Stimulated activated CD8-positive, alpha-beta memory T cell treated with anti-CD3 and anti-CD28 coated beads, Interleukin-7, amount 100 ng/mL, for 1 hour (primary cell): ENCODE measurements around the gene PRSS22.

Source experiments
- DNase-seq, 2 donors: peaks; one replicate each; pipeline ENCODE4 v3.0.0-alpha.2; 2020; ENCODE audit warnings: low read depth in 2 of 2

PRSS22 gene

DNA sequence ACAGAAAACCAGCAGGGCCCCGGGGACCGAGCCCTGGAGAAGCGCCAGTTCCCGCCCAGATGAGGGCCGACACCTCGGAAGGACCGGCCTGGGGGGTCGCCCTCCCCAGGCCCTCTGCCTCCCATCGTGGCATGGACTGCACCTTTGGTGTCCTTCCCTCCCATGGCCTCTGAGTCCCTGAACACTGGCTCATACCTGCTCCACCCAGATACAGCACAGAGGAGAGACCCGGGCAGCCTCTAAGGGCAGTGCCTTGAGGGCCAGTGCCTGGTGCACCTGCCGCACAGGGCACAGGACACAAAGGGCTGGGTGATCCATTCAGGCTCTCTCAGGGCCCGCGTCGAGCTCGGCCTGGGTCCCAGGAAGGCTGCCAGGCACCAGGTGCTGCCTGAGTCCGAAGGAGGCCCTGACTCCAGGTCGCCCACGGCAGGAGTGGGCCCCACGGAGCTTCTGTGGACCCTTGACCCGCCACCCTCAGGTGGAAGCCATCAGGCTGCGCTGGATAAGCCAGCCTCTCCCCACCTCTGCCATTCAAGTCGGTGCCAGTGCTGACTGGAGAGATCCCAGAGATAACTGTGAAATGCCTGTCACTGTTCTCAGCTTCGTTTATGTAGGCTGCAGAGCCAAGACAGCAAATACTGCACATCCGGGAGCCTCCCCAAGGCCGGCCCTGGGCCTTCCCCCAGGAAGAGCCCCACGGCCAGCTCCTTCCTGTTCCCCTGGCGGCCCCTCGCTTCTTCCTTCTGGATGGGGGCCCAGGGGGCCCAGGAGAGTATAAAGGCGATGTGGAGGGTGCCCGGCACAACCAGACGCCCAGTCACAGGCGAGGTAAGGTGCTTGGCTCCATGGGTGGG, 28.2 kb downstream of the PRSS22 start, which contains the start of gene ZG16B:
Gene ZG16B (plus strand): TSS at position 803 of the 854 bp plus-strand sequence. CDS start 139 bp downstream, outside the sequence.
- no peak for DNase-seq

DNA sequence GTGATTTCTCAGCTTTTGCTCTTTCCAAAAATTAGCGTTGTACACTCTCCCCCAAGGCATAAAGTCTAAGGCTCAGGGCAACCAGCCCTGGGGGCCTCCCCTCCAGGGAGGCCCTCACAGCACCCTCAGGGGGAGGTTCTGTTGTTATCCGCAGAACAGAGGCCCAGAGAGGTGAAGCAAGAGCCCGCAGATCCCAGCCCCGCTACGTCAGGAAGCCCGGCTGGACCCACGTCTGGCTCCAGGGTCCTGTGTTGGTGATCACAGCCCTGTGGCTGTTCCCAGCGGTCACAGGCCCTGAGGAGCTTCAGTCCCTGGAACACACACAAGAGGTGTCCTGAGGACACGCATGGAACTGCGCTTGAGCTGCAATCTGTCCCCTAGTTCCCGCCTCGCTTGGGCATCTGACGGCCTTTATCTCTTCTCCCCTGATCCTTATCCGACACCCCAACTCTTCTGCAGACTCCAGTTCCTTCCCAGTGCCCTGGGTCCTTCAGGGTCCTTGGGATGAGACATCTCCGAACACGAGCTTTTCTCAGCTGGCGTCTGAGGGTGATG, 29.0 kb downstream of the PRSS22 start:
- no peak for DNase-seq

DNA sequence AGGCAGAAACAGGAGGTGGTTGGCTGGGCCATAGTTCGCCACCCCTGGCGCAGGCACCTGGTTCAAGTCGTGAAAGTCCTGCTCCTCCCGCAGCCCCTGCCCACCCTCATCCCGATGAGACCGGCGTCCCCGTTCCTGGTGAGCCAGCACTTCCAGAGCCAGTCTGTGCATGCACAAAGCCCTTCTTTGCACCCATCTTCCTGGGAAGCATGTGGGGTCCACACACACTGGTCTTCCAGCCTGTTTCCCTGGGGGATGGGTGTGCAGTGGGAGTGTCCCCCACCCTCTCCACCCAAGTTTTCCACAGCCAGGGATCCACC, 29.5 kb downstream of the PRSS22 start:
- DNase-seq = no peak

DNA sequence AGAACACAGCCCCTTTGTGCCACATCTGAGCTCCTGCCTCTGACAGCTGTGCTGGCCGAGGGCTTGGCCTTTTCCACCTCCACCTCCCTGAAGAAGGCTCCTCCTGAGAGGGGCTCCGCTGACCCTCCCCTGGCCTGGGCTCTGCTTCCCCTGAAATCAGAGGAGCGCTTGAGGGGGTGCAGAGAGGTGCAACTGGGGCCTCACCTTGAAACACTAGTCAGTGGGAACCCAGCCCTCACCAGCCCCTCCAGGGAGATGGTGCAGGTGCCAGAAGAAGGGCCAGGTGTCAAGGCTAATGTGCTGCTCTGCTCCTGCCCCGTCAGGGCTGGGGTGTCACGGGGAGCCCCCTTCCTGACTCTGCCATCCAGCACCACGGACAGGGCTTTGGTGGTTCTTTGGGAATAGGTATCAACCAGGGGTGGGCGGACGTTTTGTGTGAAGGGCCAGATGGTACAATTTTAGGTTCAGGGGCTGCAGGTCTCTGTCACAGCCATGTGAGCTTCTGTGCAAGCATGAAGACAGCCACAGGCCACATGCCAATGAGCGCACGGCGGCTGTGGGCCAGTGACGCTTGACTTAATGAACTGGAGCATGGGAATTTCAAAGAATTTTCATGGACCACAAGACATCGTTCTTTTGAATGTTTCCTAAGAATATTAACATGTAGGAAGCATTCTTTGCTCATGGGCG, 30.0 kb downstream of the PRSS22 start:
- DNase-seq = no peak

DNA sequence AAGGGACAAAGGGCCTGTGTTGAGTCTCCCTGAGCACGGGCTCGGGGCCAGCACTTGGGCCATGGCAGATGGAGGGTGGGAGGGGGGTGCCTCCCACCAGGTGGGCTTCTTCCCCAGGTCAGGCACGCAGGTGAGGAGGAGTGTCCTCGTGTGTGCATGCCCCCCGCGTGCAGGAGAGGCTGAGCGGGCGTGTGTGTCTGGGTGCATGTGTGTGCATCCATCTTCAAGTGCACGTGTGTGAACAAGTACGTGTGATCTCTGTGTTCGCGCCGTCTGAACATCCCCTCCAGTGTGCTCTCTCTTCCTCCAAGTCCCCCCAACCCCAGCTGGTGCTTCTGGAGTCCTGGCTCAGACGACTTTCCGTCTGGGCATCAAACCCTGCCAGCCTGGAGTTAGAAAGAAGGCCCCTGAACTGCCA, 30.6 kb downstream of the PRSS22 start:
- no peak for DNase-seq

DNA sequence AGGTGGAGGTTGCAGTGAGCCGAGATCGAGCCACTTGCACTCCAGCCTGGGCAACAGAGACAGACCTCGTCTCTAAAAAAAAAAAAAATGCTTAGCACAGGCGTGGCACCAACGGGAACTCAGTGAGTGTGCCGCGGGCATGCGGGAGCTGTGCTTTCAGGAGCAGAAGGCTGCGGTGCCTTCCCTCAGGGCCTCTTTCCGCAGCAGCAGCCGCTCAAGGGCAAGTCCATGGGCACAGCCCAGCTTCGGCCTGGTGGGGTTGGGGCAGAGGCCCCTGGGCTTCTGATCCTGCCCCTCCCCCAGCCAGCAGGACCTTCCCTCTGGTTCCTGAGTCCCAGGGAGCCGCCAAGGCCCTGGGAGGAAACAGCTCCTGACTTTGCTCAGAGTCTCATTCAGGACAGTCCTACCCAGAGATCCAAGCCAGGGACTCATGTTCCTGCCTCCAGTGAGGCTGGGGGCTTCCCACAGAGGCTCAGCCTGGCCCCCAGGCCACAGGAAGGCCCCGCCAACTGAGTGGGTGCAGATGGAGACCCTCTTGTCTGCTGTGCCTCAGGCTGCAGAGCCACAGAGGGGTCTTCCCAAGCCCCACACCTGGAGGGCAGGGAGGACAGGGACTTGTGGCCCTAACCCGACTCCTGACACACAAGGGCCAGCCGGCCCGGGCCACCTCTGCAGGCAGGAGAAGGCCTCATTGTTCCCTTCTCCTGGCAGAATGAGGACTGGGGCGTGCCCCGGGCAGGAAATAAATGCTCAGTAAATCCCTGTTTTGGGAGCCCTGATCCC, 31.2 kb downstream of the PRSS22 start:
- no peak for DNase-seq

DNA sequence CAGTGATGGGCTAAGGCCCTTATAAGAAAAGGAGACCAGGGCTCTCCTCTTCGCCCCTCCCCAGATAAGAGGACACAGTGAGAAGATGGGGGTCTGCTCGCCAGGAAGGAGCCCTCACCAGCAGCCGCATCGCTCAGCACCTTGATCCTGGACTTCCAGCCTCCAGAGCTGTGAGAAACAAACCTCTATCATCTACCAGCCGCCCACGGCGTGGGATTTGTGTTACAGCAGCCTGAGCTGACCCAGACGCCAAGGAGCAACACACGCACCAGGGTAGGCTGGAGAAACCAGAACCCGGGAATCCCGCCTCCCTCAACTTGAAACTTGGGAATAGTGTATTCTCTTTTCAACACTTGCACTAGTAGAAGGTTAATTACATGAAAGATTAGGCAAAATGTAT, 32.1 kb downstream of the PRSS22 start:
- no peak for DNase-seq

DNA sequence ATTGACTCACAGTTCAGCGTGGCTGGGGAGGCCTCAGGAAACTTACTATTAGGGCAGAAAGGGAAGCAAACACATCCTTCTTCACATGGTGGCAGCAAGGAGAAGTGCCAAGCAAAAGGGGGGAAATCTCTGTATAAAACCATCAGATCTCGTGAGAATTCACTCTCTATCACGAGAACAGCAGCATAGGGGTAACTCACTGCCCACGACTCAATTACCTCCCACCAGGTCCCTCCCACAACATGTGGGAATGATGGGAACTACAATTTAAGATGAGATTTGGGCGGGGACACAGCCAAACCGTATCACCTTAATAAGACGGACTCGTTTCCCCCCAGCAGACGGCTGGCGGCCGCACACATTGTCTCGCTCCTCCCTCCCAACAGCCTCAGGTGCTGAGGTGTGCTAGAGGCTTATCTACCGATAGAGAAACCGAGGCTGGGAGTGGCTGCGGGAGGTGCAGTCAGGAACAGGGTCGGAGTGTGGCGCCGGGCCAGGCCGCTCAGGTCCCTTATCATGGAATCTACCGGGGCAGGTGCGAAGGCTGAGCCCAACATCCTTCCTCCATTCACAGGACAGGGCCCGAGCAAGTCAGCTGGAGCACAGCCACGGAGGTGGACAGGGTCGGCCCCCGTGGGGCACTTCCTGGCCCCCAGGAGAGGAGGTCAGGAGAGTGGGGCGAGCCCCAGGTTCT, 32.8 kb downstream of the PRSS22 start:
- no peak for DNase-seq

DNA sequence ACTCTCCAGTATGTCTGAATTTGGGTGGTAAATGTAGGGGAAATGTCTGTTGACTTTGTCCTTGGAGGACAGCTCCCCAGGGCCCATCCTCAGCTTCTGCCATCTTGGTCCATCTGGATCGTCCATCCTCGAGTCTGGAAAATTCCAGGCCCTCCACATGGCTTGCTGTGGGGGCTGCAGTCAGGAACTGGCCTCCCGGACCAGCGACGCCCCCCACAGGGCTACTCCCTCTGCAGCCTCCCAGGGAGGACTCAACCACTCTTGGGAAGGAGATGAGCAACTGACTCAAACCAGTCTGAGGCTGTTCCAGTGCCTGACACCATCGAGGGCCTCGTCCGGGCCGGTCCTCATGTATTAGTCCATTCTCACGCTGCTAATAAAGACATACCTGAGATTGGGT, 33.3 kb downstream of the PRSS22 start:
- DNase-seq = no peak

DNA sequence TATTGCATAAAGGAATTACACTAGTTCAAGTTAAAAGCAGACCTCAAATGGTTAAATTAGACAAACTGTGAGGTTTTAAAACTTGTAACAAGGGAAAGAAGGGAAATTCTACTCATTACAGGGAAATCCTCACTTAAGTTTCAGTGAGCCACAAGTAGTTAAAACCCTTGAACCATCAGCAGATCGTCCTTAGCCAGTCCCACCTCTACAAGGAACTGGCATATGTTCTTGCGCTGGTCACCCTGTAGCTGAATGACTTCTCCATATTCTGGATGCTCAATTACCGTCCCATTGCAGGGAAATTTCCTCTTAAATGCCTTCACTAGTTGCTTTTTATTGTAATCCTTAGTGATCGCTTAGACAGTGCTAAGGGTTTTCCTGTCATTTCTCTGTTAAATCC, 35.5 kb downstream of the PRSS22 start:
- DNase-seq = no peak

DNA sequence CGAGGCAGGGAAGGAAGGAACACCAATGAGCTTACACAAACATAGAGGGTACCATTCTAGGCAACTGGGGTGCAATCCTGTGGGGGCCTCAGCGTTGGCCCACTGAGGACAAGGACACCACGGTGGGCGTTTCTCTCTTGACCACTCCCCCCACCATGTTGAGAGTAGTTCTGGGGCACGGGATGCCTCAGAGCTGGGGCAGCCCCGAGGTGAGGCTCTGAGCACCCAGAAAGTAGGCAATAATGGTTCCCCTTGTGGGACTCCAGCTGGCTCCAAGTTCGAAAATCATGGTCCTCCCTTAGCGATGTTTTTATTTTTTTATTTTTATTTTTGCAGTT, 35.8 kb downstream of the PRSS22 start:
- DNase-seq = no peak

DNA sequence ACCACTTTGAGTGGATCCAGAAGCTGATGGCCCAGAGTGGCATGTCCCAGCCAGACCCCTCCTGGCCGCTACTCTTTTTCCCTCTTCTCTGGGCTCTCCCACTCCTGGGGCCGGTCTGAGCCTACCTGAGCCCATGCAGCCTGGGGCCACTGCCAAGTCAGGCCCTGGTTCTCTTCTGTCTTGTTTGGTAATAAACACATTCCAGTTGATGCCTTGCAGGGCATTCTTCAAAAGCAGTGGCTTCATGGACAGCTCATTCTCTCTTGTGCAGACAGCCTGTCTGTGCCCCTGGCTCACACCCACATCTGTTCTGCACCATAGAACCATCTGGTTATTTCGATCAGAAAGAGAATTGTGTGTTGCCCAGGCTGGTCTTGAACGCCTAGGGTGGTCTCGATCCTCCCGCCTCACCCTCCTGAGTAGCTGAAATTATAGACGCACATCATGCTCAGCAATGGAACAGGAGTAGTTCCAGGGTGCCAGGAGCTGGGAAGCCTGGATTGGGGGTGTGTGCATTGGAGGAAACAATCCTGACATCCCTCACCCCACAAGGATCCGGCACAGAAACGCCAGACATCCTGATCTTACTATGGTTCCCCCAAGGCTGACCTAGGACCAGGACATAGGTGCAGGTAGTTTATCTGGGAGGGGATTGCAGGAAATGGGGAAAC, 36.3 kb downstream of the PRSS22 start:
- DNase-seq = no peak

DNA sequence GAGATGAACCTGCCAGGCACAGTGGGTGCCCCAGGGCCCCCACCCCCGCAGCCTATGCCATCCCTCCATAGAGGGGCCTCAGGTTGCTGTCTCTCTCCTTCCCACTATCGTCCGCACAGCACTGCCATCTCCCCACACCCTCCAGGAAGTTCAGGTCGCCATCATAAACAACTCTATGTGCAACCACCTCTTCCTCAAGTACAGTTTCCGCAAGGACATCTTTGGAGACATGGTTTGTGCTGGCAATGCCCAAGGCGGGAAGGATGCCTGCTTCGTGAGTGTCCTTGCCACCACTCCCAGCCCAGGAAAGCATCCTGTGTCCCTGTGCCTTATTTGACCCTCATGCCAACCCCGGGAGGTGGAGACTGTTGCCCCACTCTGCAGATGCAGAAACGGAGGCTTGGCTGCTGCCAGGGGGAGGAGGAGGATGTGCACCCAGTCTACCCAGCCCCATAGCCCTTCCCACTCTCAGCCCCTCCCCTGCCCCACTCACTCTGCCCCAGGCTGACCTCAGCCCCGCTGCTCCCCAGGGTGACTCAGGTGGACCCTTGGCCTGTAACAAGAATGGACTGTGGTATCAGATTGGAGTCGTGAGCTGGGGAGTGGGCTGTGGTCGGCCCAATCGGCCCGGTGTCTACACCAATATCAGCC, 37.0 kb downstream of the PRSS22 start:
- DNase-seq = no peak

DNA sequence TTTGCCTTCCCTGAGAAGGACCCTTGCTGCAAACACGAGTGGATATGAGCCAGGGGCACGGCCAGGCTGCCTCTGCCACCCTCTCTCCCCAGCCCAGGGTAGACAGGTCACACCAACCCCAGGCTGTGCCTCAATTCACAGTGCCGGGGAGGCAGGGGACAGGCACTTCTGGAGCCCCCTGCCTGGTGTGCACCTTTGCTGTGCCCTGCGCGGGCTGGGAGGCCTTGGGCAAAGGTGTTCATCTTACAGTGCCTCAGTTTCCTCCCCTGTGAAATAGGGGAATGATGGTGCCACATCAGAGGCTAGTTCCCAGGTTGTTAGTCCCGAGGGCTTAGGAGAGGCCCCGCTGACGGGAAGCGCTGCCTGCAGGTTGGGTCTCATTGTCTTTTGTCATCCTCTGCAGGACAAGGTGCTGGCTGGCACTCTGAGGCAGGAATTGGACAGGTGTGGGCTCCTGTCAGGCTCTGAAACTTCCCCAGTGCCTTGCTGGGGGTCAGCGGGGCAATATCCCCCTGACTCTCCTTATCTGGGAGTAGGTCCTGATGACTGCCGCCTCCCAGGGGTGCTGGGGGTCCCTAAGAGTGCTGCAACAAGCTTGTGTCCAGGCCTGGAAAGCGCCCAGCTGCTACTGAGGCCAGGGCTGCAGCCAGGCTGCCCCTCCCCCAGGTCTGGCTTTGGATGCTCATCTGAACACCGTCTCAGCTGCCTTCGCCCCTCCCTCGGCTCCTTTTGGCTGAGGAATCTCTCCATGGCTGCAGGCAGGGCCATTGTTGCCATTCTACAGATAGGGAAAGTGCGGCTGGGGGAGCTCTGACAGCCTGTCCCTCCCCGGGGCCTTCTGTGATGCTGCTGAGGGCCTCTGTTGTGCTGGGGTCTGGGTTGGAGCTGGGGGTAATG, 37.8 kb downstream of the PRSS22 start:
- no peak for DNase-seq

DNA sequence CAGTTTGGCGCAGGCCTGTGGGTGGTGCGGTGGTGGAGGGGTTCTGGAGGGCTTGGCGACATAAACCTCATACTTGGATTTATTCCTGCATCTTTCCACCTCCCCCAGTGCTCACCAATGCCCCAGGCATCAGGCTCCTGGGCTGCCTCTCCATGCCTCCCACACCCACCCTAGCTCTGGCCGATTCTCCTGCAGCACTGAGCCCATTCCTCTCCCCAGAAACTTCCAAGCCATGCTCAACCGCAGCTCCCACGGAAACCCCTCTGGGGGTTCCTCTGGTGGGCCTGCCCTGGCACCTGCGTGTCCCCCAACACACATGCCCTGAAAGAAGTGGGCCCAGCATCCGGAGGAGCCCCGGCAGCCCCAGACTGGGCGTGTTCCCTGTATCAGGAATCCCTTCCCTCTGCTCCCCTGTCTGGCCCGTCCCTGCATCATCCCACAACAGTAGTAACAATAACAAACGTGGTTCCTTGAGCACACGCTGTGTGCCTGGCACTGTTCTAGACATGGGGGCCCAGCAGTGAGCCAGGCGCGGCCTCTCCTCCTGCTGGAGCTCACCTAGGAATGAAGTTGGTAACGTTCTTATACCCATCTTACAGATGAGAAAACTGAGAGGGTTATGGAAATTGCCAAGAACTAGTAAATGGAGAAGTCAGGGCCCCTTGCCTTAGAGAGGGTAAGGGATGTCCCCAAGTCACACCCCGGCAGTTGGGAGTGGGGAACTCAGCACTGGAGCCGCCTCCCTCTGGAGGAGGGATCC, 38.6 kb downstream of the PRSS22 start:
- no peak for DNase-seq

DNA sequence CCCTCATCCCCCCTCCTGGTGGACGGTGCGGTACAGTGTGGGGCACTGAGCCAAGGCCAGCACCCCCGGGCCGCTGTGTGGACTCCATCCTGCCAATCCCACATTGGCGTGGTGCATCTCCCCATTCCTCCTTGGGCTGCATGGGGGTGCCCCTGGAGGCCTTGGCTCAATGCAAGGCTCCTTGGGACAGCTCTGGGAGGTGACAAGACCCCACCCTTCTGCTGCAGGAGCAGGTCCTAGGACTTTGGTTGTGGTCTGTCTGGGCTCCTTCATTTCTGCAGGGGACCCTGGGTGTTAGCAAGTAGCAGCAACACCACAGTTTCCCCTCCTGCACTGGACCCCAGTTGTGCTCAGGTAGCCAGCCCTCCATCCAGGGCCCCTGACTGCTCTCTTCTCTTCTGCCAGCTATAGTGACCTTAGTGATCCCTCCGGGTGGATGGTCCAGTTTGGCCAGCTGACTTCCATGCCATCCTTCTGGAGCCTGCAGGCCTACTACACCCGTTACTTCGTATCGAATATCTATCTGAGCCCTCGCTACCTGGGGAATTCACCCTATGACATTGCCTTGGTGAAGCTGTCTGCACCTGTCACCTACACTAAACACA, 39.6 kb downstream of the PRSS22 start:
- DNase-seq = no peak

DNA sequence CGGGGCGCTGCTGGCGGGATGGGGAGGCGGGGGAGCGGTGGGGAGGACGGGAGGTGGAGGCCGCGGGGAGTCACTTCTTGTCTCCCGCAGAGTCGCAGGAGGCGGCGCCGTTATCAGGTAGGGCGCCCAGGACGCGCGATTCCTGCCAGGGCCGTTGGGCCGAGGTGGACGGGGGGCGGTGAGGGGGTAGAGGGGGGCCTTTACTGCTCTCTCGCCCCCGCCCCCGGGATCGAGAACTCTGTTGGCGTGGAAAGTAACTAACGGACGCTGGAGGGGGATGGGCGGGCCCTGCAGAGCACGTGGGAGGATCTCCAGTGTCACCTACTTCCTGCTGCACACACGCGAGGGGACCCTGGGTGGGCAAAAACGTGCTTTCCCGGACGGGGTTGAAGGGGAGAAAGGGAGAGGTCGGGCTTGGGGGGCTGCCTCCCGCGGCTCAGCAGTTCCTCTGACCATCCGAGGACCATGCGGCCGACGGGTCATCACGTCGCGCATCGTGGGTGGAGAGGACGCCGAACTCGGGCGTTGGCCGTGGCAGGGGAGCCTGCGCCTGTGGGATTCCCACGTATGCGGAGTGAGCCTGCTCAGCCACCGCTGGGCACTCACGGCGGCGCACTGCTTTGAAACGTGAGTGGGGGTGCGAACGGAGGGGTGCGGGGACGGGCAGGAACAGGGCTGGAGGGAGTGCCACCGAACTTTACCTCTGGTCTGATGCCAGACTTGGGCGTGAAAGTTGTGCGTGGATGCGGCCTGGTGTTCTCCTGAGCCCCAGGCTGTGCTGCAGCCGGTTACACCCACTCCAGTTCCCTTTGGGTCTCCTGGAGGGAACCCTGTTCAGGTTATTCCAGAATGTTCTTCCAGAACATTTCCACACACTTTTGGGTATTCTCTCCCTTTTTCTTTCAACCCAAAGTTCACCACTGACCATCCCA, 40.4 kb downstream of the PRSS22 start:
- DNase-seq = no peak
